Measurements from ENCODE around the gene NRF1.
"Not testable (repeated sequence)": the region's sequence is repeated elsewhere in the genome, so short reads cannot be mapped to it uniquely, and the experiment has no call there.

Gene NRF1

DNA sequence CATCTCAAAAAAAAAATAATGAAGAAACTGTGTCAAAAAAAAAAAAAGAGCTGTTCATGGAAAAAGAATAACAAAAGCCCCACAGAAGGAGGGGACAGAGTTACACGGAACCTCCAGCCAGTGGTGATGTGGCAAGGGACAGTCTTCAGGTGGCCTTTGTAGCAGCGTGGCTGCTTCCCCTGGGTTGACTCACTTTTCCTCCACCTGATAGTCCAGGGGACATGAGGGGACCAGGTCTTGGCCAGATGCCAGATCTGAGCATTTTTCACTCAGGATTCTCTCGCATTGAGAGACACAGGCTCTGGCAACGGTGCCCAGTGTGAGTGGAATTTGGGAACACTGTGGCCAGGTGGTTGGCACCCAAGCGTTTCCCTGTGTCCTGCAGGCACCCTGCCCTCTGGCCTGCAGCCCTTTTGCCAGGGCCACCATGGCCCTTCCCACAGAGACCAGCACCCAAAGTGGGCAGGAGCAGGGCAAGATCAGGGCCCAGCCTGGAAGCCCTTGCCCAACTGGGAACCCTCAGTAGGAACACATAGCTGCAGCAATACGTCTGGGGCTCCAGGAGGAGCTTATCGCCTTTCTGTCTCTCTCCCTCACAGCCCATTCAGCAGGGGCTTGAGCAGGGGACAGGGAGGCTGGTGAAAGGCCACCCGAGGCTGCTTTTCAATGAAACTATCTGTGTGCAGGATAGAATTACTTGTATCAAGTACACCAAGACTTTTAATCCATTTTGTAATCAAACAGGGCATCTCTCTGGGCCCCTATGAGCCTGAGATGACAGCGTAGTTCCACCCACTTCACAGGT, 182.2 kb downstream of the NRF1 start:
- POLR2A ChIA-PET = no interaction called here
- H3K4me3 ChIP-seq (ENCODE audit: low read depth, low read length) = no peak overlapping the region
- no peak for TF ChIP-seq CTCF (IDR thresholded peaks at IDR 0.05; ENCODE audit: insufficient read depth, low read length, missing control alignments)
- DNase-seq (ENCODE audit: low read depth, low spot score) = no peak
- CTCF ChIA-PET = no interaction called here

- POLR2A ChIA-PET; DNase-seq (ENCODE audit: low read depth, low spot score); H3K4me3 ChIP-seq (ENCODE audit: low read depth, low read length); CTCF ChIA-PET: not testable (repeated sequence)
These were observed 182.9 kb downstream of the NRF1 start for GRCh38 chr7:129794461-129794860.

GRCh38 chr7:129796186-129796775, 184.8 kb downstream of the NRF1 start:
- POLR2A ChIA-PET = no interaction called here
- no peak overlapping the region for H3K4me3 ChIP-seq (ENCODE audit: low read depth, low read length)
- CTCF ChIA-PET = interaction anchor here (0.7 to 1.2 kb wide), 2 partner anchors 29 to 30 kb away, joined by 3 to 5 read pairs; no protein-coding TSS in a partner anchor
- TF ChIP-seq CTCF (IDR thresholded peaks at IDR 0.05; ENCODE audit: insufficient read depth, low read length, missing control alignments) = no peak
- no peak for DNase-seq (ENCODE audit: low read depth, low spot score)

DNA sequence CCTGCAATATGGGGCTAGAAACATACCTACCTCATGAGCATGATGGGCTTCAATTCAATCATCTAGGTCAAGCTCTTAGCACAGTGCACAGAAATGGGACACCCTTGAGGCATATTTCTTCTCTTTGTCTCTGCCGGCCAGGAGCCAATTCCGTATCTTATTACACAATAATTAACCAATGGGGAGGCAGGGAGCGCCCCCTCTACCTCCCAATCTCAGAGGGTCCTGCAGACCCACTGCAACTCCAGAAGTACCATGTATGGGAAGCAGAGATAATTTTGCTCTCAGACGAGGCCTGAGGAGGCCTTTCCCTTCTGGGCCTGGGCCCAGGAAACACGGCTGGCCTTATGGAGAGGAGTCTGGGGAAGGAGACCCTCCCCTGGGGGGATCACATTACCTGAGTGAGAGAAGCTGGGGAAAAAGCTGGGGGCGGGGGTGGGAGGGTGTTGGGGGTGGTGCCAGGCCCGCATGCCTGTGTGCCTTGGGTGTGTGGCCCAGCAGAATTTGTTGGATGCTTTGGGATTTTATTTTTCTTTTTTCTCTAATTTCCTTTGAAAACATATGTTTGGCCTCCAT, 185.8 kb downstream of the NRF1 start:
- no peak overlapping the region for H3K4me3 ChIP-seq (ENCODE audit: low read depth, low read length)
- ChIA-PET POLR2A (interaction anchor here (0.7 kb wide), 1 partner anchor 212 kb away, joined by 4 read pairs; no protein-coding TSS in a partner anchor), CTCF (interaction anchor here (0.7 to 1.2 kb wide), 2 partner anchors 28 to 29 kb away, joined by 3 to 5 read pairs; no protein-coding TSS in a partner anchor)
- no peak for DNase-seq (ENCODE audit: low read depth, low spot score)
- TF ChIP-seq CTCF (IDR thresholded peaks at IDR 0.05; ENCODE audit: insufficient read depth, low read length, missing control alignments) = no peak

- no peak for DNase-seq (ENCODE audit: low read depth, low spot score)
- no peak for TF ChIP-seq CTCF (IDR thresholded peaks at IDR 0.05; ENCODE audit: insufficient read depth, low read length, missing control alignments)
- H3K4me3 ChIP-seq (ENCODE audit: low read depth, low read length) = no peak overlapping the region
- CTCF ChIA-PET = interaction anchor here (0.9 kb wide), 1 partner anchor 31 kb away, joined by 3 read pairs; no protein-coding TSS in a partner anchor
- POLR2A ChIA-PET = no interaction called here
These were observed 187.3 kb downstream of the NRF1 start for GRCh38 chr7:129798616-129799349.

DNA sequence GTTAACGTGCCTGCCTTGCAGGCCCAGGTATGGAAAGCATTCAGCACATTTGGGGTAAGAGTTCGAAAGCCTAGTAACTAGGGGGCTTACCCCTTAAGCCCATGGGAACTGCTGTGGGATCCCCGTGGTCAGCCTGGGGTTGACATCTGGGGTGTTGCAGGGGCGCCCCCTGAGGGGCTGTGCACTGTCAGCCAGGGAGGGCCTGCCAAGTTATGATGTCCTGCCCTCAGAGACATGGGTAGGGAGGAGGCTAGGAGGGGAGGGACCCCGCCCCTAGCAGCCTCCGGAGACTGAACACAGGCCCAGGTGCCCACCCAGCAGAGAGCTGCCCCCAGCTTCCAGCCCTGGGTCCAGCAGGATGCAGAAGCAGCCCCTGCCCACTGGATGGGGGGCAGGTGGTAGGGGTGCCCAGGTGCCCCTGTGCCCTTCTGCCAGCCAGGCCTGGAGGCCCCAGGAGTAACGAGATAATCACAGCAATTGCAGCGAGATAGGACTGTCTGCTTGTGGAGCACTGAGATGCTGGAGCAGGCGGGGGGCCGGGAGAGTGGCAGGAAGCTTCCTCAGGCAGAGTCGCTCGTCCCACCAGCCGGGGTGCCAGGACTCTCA, 187.9 kb downstream of the NRF1 start:
- POLR2A ChIA-PET = no interaction called here
- TF ChIP-seq CTCF (IDR thresholded peaks at IDR 0.05; ENCODE audit: insufficient read depth, low read length, missing control alignments) = no peak
- DNase-seq (ENCODE audit: low read depth, low spot score) = no peak
- CTCF ChIA-PET = interaction anchor here (0.8 to 1.9 kb wide), 2 partner anchors 26 to 32 kb away, joined by 3 to 5 read pairs; no protein-coding TSS in a partner anchor
- no peak overlapping the region for H3K4me3 ChIP-seq (ENCODE audit: low read depth, low read length)

Measured in AG04449 (cell line).